Breast epithelium (tissue), 3 donors: ENCODE measurements around the gene PER3.

Experiments used
- POLR2A ChIP-seq: fragments of 450-650 bp; IDR thresholded peaks from one replicate; pipeline ENCODE4 v1.6.1; 2016; ENCODE audit warnings: antibody characterized with exemption, mild to moderate bottlenecking, moderate library complexity
- POLR2AphosphoS5 ChIP-seq, 3 donors: sonication (generic); formaldehyde crosslinking; IDR thresholded peaks; one replicate each; pipeline ENCODE4 v1.6.1; 2017; ENCODE audit warnings: antibody characterized with exemption in 3 of 3
- TF ChIP-seq, protein P1 (sequence below), 3 donors: fragments of 450-650 bp; IDR thresholded peaks; one replicate each; pipeline ENCODE4 v1.5.1; 2016 to 2017; ENCODE audit warnings: antibody characterized with exemption in 3 of 3, mild to moderate bottlenecking in 3 of 3, moderate library complexity in 3 of 3

DNA sequence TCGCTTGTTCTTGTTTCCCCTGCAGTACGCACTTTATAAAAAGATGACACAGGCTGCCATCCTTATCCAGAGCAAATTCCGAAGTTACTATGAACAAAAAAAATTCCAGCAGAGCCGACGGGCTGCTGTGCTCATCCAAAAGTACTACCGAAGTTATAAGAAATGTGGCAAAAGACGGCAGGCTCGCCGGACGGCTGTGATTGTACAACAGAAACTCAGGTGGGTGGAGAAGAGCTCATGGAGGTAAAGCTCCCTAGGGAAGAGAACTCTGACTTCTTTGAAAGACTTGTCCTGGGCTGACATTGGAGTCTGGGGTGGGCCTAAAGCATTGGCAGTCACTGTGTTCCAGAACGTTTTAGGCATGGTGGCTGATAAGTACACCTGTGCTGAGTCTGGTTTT lies 32.9 kb upstream of the PER3 start:
- TF ChIP-seq, protein P1, sequence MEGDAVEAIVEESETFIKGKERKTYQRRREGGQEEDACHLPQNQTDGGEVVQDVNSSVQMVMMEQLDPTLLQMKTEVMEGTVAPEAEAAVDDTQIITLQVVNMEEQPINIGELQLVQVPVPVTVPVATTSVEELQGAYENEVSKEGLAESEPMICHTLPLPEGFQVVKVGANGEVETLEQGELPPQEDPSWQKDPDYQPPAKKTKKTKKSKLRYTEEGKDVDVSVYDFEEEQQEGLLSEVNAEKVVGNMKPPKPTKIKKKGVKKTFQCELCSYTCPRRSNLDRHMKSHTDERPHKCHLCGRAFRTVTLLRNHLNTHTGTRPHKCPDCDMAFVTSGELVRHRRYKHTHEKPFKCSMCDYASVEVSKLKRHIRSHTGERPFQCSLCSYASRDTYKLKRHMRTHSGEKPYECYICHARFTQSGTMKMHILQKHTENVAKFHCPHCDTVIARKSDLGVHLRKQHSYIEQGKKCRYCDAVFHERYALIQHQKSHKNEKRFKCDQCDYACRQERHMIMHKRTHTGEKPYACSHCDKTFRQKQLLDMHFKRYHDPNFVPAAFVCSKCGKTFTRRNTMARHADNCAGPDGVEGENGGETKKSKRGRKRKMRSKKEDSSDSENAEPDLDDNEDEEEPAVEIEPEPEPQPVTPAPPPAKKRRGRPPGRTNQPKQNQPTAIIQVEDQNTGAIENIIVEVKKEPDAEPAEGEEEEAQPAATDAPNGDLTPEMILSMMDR (IDR thresholded peaks at IDR 0.05), result no peak
- TF ChIP-seq POLR2AphosphoS5 (IDR thresholded peaks at IDR 0.05), result no peak
- no peak for TF ChIP-seq POLR2A
